Endometrium (tissue), 2 donors: ENCODE data around the gene ROBO2.
"Not testable (repeated sequence)": the region's sequence is repeated elsewhere in the genome, so short reads cannot be mapped to it uniquely, and the experiment has no call there.

Experiments used
- FAIRE-seq: peaks from 2 replicates; lab custom pipeline; 2012; peaks lifted over from hg19 to GRCh38; lab: Jason Lieb, UNC
- donor health status: control.
- donor health status: control.

ROBO2 gene

DNA sequence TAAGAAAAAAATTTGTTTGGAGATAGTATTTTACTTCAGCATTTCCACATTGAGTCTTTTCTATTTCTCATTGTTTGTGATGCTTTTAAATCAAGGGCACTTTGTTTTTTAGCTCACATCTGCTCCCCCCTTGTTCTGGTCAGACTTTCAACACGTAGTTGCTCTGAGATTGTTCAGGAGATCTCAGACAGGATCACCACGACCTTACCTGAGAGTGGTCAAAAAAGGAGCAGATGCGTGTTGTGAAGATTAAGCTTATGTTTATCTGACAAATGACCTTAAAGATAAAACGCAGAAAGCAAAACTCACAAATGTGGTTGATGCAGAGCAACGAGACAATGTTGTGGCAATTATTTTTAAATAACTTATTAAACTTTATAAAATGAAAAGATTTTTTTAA, 298.3 kb downstream of the ROBO2 start:
- FAIRE-seq: no peak

DNA sequence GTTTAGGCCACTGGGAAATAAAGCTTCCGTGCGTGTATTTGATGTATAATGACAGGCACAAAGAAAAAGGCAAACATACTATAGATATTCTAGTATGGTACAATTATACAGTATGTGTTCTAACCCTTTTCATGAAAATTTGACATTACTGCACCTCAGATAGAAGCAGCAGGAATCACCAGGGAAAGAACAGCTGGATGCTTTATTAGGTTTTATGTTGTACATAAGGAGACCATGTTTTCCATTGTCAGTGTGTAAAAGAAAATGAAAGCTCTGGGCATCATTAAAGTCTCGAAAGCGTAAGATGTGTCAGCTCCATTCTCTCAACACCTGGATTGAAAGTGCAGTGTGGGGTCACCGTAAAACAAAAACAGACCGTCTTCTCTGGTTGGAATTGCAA, 302.1 kb downstream of the ROBO2 start:
- no peak for FAIRE-seq

DNA sequence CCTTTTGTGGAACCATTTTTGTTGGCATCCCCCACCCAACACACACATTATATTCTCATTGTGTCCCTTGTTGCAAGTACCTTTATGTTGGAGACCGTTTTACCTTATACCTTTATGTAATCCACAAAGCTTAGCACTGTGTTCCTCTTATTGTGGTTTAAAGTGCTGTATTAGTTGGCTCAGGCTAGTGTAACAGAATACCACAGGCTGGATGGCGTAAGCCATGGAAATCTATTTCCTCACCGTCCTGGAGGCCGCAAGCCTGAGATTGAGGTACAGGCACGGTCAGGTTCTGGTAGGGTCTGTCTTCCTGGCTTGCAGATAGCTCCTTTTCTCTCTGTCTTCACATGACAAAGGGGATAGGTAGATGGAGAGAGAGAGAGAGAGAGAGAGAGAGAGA, 302.8 kb downstream of the ROBO2 start:
- FAIRE-seq: no peak

DNA sequence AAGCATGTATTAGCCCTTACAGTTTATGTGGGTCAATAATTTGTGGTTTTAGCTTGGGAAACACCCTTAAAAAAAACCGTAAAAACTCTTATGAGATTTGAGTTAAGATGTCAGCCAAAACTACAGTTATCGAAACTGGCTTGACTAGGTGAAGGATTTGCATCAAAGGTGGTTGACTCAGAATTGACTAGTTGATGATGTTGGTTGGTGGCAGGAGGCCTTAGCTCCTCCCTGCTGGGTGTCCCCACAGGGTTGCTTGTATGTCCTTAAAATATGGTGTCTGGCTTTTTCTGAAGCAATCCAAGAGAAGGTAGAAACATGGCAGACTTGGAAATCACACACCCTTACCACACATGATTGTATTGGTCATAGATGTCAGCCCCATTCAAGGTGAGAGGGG, 305.1 kb downstream of the ROBO2 start:
- no peak for FAIRE-seq

DNA sequence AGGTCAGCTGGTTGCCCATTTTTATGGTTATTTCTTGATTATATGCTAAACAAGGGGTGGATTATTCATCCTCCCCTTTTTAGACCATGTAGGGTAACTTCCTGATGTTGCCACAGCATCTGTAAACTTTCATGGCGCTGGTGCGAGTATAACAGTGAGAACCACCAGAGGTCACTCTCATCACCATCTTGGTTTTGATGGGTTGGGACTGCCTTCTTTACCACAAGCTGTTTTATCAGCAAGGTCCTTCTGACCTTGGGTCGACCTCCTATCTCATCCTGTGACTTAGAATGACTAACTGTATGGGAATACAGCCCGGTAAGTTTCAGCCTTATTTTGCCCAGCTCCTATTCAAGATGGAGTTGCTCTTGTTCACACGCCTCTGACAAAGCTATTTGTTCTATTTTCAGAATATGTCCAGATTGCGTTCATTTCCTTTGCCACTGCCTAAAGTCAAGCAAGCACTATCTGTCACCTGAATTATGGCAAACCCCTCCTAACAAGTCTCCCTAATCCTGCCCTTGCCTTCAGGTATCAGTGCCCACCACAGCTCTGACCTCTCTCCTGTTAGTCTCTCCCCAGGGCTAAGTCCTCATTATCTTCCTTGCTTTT, 308.5 kb downstream of the ROBO2 start:
- no peak for FAIRE-seq

DNA sequence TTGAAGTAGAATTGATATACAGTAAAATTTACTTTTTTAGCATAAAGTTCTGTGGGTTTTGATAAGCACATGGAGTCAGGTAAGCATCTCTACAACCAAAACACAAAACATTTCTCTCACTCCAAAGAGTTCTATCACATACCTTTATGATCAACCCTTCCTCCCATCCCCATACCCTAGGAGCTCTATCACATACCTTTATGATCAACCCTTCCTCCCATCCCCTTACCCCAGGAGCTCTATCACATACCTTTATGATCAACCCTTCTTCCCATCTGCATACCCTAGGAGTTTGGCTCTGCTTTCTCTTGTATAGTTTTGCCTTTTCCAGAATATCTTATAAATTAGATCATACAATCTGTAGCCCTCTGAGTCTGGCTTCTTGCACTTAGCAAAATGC, 315.1 kb downstream of the ROBO2 start:
- no peak for FAIRE-seq

DNA sequence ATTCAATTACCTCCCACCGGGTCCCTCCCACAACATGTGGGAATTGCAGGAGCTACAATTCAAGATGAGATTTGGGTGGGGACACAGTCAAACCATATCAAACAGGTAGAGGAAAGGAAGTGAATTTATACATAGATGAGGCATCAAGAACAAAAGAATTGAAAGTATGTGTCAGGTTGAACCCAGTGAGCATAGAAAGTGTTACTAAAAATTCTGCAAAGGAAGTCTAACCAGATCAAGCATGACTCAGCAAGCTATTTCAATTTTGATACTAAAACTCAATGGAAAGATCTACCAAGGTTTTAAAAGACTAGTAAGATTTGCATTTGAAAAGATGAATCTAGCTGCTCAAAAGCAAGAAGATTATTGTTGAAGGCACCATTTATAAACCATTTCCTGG, 323.0 kb downstream of the ROBO2 start:
- no peak for FAIRE-seq

DNA sequence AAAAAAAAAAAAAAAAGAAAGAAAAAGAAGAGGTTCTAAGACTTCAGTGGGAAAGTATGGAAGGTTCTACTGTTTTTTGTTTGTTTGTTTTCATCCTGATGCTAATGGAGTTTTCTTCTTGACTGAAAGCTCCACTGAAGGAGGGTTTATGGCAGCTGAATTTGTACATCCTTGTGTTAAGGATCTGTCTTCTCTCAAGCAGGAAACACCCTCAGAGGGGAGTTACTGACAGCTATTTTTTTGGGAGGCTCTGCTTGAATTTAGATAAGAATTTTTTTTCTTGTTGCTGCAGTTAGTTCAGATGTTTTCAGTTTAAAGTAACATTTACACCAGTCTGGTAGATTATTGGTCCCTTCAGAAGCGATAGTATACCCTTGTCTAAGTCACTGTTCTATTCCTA, 325.3 kb downstream of the ROBO2 start:
- FAIRE-seq: no peak

DNA sequence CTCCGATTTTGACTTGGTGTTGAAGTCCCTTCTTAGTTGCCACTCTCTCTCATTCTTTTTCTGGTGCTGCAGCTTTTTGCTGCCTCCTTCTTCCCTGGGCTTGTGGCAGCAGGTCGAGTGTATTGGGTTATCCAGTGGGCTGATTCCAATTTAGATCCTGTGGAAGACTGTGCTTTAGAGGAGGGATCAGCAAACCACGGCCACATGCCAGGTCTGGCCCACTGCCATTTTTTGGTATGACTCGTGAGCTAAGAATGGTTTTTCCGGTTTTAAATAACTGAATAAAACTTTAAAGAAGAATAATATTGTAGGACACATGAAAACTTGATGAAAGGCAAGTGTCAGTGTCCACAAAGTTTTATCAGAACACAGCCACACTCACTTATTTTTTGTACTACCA, 330.5 kb downstream of the ROBO2 start:
- no peak for FAIRE-seq

DNA sequence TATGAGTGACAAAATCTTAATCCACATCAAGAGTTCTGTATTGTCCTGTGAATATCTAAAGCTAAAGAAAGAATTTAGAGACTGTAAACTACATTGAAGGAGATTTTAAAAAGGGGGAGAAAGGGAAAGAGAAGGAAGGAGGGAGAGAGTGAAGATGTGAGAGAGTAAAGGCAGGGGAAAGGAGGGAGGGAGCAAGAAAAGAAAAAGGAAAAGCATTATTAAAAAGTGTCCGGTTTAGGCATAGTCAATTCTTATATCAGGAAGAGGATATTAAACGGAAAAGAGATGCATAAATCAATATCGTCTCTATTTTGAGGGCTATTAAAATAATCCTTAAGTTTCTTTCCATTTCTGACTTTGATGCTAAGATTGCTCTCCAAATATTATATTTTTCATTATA, 332.1 kb downstream of the ROBO2 start:
- no peak for FAIRE-seq

DNA sequence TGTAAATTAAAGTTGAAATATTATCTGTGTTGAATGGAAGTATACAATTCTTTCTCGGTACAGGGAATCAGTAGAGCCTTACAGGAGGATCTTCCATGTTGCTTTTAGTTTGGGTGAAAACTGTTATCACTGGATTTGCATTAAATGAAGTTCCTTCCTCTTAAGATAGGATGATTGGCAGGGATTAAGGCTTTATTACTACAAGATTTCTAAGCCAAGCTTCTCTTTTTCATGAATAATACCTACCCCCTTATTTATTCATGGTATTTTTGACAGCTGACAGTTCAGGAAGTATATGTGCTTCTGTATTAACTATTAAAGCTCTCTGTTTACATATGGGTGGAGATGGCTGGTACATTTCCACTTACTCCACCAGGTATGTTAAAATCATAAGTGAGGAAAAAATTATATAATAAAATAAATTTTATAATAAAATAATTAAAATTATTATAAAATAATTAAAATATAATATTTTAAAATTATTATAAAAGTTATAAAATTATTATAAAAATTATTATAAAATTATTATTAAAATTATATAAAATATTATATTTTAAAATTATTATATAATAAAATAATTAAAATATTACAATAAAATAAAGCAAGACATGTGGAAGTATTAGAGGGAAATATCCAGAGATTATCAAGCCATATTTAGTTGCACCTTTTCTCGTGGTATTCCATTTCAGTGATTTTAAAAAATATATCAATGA, 332.9 kb downstream of the ROBO2 start:
- FAIRE-seq: peak; percentile 86

DNA sequence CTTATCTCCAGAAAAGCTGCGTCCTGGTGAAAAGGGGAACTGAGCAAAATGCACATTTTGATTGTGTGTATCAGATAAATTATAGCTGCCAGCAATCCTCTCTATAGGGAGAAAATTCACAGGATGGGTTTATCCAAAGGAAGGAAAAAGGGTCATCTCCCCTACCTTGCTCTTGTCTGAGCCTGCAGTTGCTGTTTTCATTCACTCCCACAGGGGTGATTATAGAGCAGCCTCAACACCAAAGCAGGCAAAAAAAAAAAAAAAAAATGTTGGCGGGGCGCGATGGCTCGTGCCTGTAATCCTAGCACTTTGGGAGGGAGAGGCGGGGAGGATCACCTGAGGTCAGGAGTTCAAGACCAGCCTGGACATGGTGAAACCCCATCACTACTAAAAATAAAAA, 333.7 kb downstream of the ROBO2 start:
- no peak for FAIRE-seq

DNA sequence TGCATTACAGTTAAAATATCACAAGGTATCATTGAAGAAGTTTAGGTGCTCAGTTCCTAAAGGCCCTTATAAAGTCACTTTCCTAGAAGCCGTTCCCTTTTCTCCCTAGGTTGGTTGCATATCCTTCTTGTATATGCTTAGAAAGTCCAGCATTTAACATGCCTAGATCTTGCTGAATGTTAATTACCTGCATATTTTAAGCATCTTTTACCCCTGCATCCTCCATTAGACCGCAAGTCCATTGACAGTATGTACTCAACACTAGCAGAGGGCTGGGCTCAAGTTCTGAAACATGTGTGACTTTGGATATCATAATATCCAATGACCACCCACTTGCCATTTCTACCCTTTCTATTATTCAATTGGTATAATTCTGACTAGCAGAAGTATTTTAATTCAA, 336.6 kb downstream of the ROBO2 start:
- no peak for FAIRE-seq

DNA sequence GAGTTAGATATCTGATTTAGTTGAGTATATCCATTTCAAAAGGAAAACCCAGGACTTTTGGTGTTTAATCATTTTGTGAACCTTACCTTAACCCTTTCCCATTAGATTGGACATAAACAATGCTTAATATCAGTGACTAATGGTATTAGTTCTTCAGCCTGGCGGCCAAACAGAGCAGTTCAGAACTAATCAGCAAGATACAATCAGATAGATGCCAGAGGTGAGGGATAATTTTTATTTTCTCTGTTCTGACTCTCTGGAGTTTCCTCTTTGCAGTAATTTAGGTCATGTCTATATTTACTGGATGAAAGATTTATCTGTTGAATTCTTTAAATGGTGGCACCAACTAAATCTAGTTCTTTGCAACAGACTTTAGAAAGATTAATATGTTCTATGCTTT, 337.8 kb downstream of the ROBO2 start:
- no peak for FAIRE-seq

DNA sequence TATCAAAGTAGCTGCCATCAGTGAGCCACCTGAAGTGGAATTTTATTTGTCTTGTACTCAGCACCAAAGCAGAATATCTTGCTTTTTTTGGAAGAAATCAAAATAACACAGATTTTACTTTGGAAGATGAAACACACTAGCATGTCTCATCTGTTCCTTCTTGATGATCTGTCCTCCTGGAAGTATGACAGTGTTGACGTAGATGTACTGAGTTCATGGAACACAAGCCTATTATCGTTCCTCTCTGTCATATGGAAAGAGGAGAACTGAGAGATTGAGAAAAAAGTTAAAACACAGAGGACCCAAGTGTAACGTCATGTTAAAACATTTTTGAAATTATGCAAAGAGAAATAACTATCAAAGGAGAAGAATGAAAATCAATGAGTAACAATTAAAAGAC, 340.2 kb downstream of the ROBO2 start:
- no peak for FAIRE-seq

DNA sequence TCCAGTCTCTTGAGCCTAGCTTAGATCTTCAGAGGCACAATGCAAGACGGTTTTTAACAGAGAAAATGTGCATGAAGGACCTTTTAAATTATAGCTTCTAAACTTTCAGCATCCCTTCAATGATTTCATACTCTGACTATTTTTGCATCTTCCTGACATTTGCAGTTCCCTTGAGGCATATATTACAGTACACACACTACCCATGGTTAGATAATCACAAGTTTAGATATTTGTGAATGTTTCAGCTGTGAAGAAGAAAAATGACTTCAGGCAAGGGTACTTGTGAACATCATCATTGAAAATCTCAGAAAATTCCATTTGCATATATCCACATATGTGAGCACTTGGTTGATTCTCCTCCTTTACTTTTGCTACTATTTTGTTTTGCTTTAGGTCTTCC, 341.5 kb downstream of the ROBO2 start:
- FAIRE-seq: no peak

DNA sequence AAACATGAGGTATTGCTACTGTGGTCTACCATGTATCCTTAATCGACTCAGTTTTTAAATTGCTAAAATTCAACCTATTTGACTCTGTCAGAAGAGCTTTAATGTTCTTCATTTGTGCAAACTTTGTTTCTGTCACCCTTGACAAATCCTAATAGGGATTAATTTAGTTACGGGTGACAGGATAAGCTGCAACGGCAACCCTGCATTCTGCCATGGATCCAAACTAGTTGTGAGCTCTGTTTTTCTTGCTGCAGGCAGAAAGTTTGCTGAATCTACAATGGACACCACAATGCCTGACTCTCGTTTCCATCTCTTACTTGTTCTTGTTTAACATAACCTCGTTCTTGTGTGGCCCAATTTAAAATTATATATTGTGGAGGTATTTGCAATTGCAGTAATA, 352.3 kb downstream of the ROBO2 start:
- FAIRE-seq: no peak

DNA sequence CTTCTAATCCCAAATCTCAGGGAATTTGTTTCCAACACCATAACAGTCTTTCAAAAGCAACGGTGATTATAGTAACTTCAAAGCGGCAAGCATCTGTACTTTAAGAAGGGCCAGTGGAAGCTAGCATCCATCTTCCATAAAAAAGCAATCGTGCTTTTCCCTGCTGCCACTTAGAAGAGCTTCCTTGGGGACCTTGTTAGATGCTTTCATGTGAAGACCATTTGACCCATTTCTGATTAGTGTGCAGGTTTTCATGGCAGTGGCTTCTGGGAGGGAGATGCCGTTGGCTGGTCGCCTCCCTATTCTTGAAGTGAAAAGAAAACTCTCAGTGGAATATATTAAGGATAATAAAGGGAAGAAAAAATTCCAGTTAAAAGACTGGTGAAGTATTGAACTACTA, 354.1 kb downstream of the ROBO2 start:
- FAIRE-seq: no peak

DNA sequence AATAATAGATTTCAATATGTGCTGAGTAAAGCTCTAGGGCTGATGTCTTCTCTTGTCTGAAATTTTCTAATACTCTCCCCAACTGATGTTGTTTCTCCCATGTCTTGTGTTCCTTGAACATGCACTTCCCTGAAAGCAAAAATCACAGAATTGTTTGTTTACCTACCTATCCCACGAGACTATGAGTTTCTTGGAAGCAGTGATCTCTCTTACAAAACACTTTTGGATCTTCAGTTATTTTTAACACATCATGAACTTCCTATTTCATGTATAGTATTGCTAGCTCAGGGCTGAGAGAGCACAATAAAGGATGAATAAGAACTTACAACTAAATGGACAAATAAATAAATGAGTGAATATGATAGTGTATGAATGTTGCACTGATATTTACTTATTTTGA, 365.0 kb downstream of the ROBO2 start:
- FAIRE-seq: no peak

DNA sequence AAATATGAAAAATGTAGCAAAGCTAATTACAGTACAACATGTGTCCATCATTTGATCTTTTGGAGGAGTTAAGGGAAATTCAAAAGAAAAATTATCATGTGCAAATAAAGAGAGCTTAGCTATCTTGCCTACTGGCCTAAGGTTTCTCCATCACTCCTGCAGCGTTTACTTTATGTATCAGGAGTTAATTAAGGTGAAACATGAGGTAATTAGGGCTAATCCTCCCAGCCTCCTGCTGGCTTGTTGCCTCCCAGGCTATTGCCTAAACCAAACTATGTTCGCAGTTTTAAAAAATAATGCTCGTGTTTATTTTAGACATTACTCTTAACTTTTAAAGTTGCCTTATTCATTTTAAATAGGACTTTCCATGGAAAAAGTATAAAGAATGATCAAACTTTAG, 367.5 kb downstream of the ROBO2 start:
- peak; percentile 26 for FAIRE-seq

DNA sequence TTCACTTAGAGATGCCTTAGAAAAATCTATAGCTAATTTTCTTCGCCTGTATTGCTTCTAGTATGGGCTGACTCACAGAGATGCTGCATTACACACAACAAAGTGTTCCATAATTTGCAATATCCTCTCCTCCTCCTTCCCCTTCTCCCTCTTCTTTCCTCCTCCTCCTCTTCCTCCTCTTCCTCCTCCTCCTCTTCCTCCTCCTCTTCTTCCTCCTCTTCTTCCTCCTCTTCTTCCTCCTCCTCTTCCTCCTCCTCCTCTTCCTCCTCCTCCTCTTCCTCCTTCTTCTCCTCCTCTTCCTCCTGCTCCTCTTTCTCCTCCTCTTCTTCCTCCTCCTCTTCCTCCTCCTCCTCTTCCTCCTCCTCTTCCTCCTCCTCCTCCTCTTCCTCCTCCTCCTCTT, 370.4 kb downstream of the ROBO2 start:
- not testable (repeated sequence) for FAIRE-seq

DNA sequence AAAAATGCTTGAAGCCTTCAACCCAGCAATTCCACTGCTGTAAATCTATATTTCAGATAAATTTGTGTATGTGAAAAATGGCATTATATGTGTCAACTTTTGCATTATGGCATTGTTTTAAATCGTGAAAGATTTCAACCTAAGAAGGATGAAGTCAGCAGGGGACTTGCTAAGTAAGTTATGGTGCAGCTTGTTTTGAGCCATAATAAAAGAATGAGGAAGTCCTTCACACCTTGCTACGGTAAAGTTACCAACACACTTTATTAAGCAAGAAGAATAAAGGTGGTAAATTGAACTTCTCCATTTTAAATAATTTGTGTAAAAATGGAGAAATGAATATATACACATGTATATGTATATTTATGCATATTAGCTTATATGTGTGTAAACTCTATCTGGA, 371.4 kb downstream of the ROBO2 start:
- FAIRE-seq: no peak

DNA sequence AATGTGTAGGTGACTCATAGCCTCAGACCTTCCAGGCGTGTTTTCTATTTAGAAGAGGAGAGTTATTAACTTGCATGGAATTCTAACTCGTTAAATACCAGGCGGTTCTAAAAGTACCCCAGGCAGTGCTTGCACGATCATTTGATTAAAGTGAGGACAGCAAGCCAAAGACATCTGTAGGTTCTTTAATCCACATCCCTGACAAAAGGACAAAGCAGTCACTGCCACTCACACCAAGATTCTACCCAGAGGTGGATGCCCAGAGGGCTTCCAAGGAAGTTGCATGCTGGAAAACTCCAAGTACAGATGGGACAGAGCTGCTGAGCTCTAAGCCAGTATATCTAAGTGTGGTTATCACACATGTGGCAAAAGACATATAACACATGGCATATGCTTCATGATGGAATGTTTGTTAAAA, 372.1 kb downstream of the ROBO2 start:
- FAIRE-seq: no peak

DNA sequence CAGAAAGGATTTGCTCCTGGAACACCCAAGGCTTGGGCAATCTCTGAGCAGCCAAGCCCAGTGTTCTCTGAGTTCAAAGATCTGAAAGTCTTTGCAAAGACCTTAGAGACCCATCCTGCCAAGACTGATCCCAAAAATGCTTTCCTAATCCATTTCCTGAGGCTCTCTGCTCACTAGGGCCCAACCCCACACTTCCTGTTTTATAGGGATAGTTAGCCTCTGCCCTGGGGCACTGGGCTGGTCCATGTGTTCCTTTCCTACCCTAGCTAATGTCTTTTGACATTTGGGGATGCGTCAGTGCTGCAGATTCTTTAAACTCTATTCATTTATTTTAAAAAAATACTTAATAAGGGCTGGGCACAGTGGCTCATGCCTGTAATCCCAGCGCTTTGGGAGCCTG, 372.7 kb downstream of the ROBO2 start:
- FAIRE-seq: no peak
